GM12878 (cell line): ENCODE data around the gene MAP3K4. TPM values are rescaled to one million over a fixed set of nuclear protein-coding genes. Genes with fewer than 3 reads are reported as not detected.

ENCODE experiments used
- ATAC-seq: fragments of 200-7000 bp; cut with Tn5 transposase; 3 replicates; pipeline ENCODE4 v1.9.1; 2020; ENCODE audit warnings: mild to moderate bottlenecking, moderate library complexity
- BruUV-seq: library from RNA; stranded (reverse); fragments of 400-500 nt; replicated peaks from 2 replicates; lab custom pipeline; 2021; lab: Mats Ljungman, UMichigan
- CTCF ChIA-PET: fragments of 300-600 bp; sonication (Branson Sonifier 250); formaldehyde crosslinking; extraction: SDS; loops from one replicate; lab custom pipeline; 2021; ENCODE audit warnings: inconsistent platforms; lab: Yijun Ruan, JAX
- POLR2A ChIA-PET: fragments of 350-600 bp; formaldehyde crosslinking; extraction: SDS; loops from one replicate; lab custom pipeline; 2021; ENCODE audit warnings: inconsistent platforms; lab: Charles Lee
- RAD21 ChIA-PET: fragments of 300-600 bp; sonication (Branson Sonifier 250); formaldehyde crosslinking; loops from one replicate; lab custom pipeline; 2023; ENCODE audit warnings: antibody characterized with exemption; ENCODE audit not compliant: unreplicated experiment; lab: Charles Lee
- SMC1A ChIA-PET: fragments of 300-600 bp; sonication (Branson Sonifier 250); formaldehyde crosslinking; loops from one replicate; lab custom pipeline; 2023; ENCODE audit not compliant: unreplicated experiment, uncharacterized antibody; lab: Charles Lee
- DNase-seq: peaks from one replicate; pipeline ENCODE4 v3.0.0-alpha.2; 2011; ENCODE audit warnings: low read depth, low spot score
- FAIRE-seq: peaks from 3 replicates; lab custom pipeline; 2011; peaks lifted over from hg19 to GRCh38; lab: Jason Lieb, UNC
- H2AFZ ChIP-seq: 2 replicates; pipeline ENCODE4 v1.6.0; 2011; ENCODE audit warnings: low read depth, low read length, control low read depth; ENCODE audit not compliant: control insufficient read depth
- H3K27ac ChIP-seq: 2 replicates; pipeline ENCODE4 v1.5.1; 2011; ENCODE audit warnings: control low read depth; ENCODE audit not compliant: control insufficient read depth, insufficient read depth
- H3K27me3 ChIP-seq, 2 experiments: replicated peaks in 1 of 2; 2 replicates each; pipeline versions ENCODE4 v1.6.0 to v1.6.1; 2011; ENCODE audit warnings: low read length in 1 of 2; ENCODE audit not compliant: control insufficient read depth in 2 of 2, insufficient read depth in 2 of 2
- H3K36me3 ChIP-seq, 2 experiments: 2 replicates each; pipeline ENCODE4 v1.5.1; 2011; ENCODE audit warnings: low read length in 1 of 2; ENCODE audit not compliant: control insufficient read depth in 2 of 2, insufficient read depth in 2 of 2
- H3K4me1 ChIP-seq: 2 replicates; pipeline ENCODE4 v1.6.1; 2011; ENCODE audit warnings: mild to moderate bottlenecking, low read length, moderate library complexity, mixed read lengths; ENCODE audit not compliant: control insufficient read depth, insufficient read depth
- H3K4me2 ChIP-seq: 2 replicates; pipeline ENCODE4 v1.6.0; 2011; ENCODE audit warnings: control low read depth; ENCODE audit not compliant: control insufficient read depth, insufficient read depth
- H3K4me3 ChIP-seq: fragments of 200-600 bp; sonication (generic); 2 replicates; pipeline ENCODE4 v1.5.1; 2016
- H3K79me2 ChIP-seq: 2 replicates; pipeline ENCODE4 v1.6.0; 2011; ENCODE audit warnings: low read length; ENCODE audit not compliant: control insufficient read depth, insufficient read depth
- H3K9ac ChIP-seq: 2 replicates; pipeline ENCODE4 v1.8.0; 2011; ENCODE audit warnings: low read length, control low read depth, mixed read lengths; ENCODE audit not compliant: control insufficient read depth, insufficient read depth
- H3K9me3 ChIP-seq: replicated peaks from 3 replicates; pipeline ENCODE4 v1.5.1; 2011; ENCODE audit warnings: mild to moderate bottlenecking, low read length; ENCODE audit not compliant: control insufficient read depth, insufficient read depth
- H4K20me1 ChIP-seq: 2 replicates; pipeline ENCODE4 v1.6.0; 2011; ENCODE audit not compliant: control insufficient read depth, insufficient read depth
- ATF7 ChIP-seq: fragments of 450-650 bp; IDR thresholded peaks from 2 replicates; pipeline ENCODE4 v1.6.1; 2016; ENCODE audit warnings: low read depth, mild to moderate bottlenecking
- CBX5 ChIP-seq: sonication (generic); IDR thresholded peaks from 2 replicates; pipeline ENCODE4 v1.6.1; 2016; ENCODE audit warnings: low read depth, moderate library complexity, mild to moderate bottlenecking, inconsistent platforms
- CHD1 ChIP-seq: IDR thresholded peaks from 2 replicates; pipeline ENCODE4 v1.6.1; 2012; ENCODE audit warnings: low read depth, low read length, improper control_type of control experiment
- KDM1A ChIP-seq: fragments of 200-600 bp; sonication (generic); IDR thresholded peaks from 2 replicates; pipeline ENCODE4 v1.6.1; 2016; ENCODE audit warnings: borderline replicate concordance
- LARP7 ChIP-seq: fragments of 450-650 bp; IDR thresholded peaks from 2 replicates; pipeline ENCODE4 v1.6.1; 2017; ENCODE audit warnings: mild to moderate bottlenecking
- MTA2 ChIP-seq: fragments of 450-650 bp; IDR thresholded peaks from 2 replicates; pipeline ENCODE4 v1.6.1; 2016; ENCODE audit warnings: low read depth, mild to moderate bottlenecking, moderate library complexity
- NR2C2 ChIP-seq: IDR thresholded peaks from 2 replicates; pipeline ENCODE4 v1.6.1; 2011; ENCODE audit warnings: borderline replicate concordance, low read depth; ENCODE audit not compliant: control insufficient read depth, insufficient read length
- RB1 ChIP-seq: fragments of 450-650 bp; formaldehyde crosslinking; IDR thresholded peaks from 2 replicates; pipeline ENCODE4 v1.6.1; 2017; ENCODE audit warnings: mild to moderate bottlenecking, borderline replicate concordance
- ZBED1 ChIP-seq: IDR thresholded peaks from 2 replicates; pipeline ENCODE4 v1.6.1; 2016; ENCODE audit warnings: borderline replicate concordance
- ZNF217 ChIP-seq: fragments of 450-650 bp; IDR thresholded peaks from 2 replicates; pipeline ENCODE4 v1.6.1; 2017; ENCODE audit warnings: antibody characterized with exemption, mild to moderate bottlenecking
- WGBS: methylation state at CpG from one replicate; pipeline ENCODE4 v1.1.6; 2016; ENCODE audit warnings: low lambda C conversion rate; ENCODE audit not compliant: insufficient replicate concordance, insufficient coverage; ENCODE audit errors: missing lambda C conversion rate; 5-methylcytosine and 5-hydroxymethylcytosine counted together
- in situ Hi-C: fragments of 300-500 bp; cut with MboI; formaldehyde crosslinking; loops from 9 replicates; pipeline ENCODE4 v1.14.3; 2018; ENCODE audit warnings: mixed read lengths
- intact Hi-C: fragments of 100-400 bp; cut with micrococcal nuclease; formaldehyde crosslinking; loops from one replicate; pipeline ENCODE4 v1.14.2; 2022; ENCODE audit not compliant: unreplicated experiment
- polyA plus RNA-seq, 11 experiments: library from polyadenylated mRNA; depleted of rRNA in 4 of 11; unstranded in 6 of 11; stranded (reverse) in 5 of 11; fragments of >200 nt; fragmentation: Nextera tagmentation in 4 of 11; fragmentation: Illumina TruSeq in 1 of 11; extraction: Ambion mirVana in 4 of 11; extraction: Trizol in 1 of 11; gene quantifications; 1 replicate in 1 of 11; 2 replicates in 10 of 11; pipeline versions ENCODE4 v1.2.1 to v1.2.3, GENCODE V29; 2011 to 2016; ENCODE audit warnings: inconsistent platforms in 2 of 11, missing spikeins in 2 of 11, low read depth in 1 of 11
- total RNA-seq, 4 experiments: library from RNA; depleted of rRNA in 3 of 4; stranded (reverse); fragments of >200 nt in 3 of 4; fragmentation: Illumina TruSeq in 1 of 4; extraction: Trizol in 1 of 4; gene quantifications; 2 replicates each; pipeline versions ENCODE4 v1.2.1 to v1.2.3, GENCODE V29; 2013 to 2021
- TF ChIP-seq, protein P1 (sequence below): IDR thresholded peaks from 2 replicates; pipeline ENCODE4 v1.6.1; 2011; ENCODE audit warnings: low read depth, mild to moderate bottlenecking, low read length, moderate library complexity, borderline replicate concordance; ENCODE audit errors: extremely low read depth
- TF ChIP-seq, protein P2 (sequence below): IDR thresholded peaks from 2 replicates; pipeline ENCODE4 v1.6.1; 2012; ENCODE audit warnings: low read depth, low read length, improper control_type of control experiment
- TF ChIP-seq, protein P3 (sequence below): fragments of 450-650 bp; formaldehyde crosslinking; IDR thresholded peaks from 2 replicates; pipeline ENCODE4 v1.4.0; 2022; ENCODE audit warnings: mild to moderate bottlenecking, moderate library complexity

The MAP3K4 gene
- total and polyA plus RNA-seq, 10 of the 15 experiments (the other 5 are each of a cell fraction or from before 2014, with no cell fraction given) = 14.0 to 44.5 (median 23.1) TPM

DNA sequence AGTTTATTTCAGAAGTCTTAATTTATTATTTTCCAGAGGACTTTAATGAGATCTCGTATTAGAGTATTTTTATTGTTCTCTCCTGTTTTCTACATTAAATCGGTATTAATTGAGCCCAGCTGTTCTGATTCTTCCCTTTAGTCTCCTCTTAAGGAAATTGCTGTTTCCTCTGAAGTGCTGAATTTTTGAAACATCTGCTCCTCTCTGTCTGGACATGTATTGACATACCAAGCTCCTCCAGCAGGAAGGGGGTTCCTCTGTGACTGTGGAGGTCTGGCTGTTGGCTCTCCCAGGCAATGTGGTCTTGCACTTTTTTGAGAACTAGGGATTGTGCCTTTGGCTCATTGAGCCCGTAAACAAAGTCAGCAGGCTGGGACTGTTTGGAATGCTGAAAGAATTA, 74.9 kb downstream of the MAP3K4 start (continued):
- TF ChIP-seq ZNF217 (no peak), KDM1A (no peak), RB1 (no peak)
- TF ChIP-seq, all 136 proteins: peak for 0

DNA sequence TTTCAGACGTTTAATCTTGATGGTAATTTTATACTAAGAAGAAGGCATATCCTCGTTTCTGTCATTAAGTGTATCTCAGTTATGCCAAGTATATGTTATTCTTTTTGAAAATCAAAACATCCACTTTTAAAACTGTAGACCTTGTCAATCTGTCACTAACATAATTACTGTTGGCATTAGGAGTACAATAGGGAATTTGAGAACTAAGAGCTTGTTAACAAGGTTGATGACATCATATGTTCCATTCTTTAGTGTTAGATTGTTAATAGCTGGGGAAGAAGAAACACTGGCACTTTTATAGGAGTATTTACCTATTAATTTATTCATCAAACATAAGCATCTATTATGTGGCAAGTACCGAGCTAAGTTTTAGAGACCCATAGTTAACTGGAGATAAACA, 76.2 kb downstream of the MAP3K4 start:
- H3K27ac ChIP-seq = no peak overlapping the region
- ATAC-seq (no peak), DNase-seq (no peak)
- POLR2A ChIA-PET = no interaction called here
- SMC1A ChIA-PET = interaction anchor here (0.6 to 1.0 kb wide), 3 partner anchors 10 to 140 kb away, joined by 3 to 5 read pairs (median 3); no protein-coding TSS in a partner anchor
- no peak overlapping the region for H2AFZ ChIP-seq
- H3K36me3 ChIP-seq = 0 out of 4 replicates have a peak, but pooled peaks cover 0 to 4% of the 10 kb centered on the region in 2 experiments
- H3K27me3 ChIP-seq = no peaks in the 10 kb centered on the region
- CTCF ChIA-PET = interaction anchor here (0.6 kb wide), 1 partner anchor 185 kb away, joined by 3 read pairs; no protein-coding TSS in a partner anchor
- BruUV-seq = no TSS peak
- in situ Hi-C loops (no loop called here), intact Hi-C loops (no loop called here)
- H4K20me1 ChIP-seq = no peaks in the 10 kb centered on the region
- no peak overlapping the region for H3K4me3 ChIP-seq
- 67% methylated on average over 3 of the region's 3 CpGs for WGBS
- TF ChIP-seq ZBED1 = no peak
- TF ChIP-seq ATF7 = 0 out of 2 replicates have a peak, but pooled peaks have one; percentile 15
- TF ChIP-seq, all 136 proteins: peak for 1
- no peak overlapping the region for H3K4me2 ChIP-seq
- RAD21 ChIA-PET = no interaction called here
- H3K9ac ChIP-seq = no peak overlapping the region
- no peaks in the 10 kb centered on the region for H3K9me3 ChIP-seq
- H3K79me2 ChIP-seq = peaks cover 1% of the 10 kb centered on the region; the same call in 1 of the 2 replicates
- peaks cover 4% of the 10 kb centered on the region for H3K4me1 ChIP-seq
- FAIRE-seq = no peak

DNA sequence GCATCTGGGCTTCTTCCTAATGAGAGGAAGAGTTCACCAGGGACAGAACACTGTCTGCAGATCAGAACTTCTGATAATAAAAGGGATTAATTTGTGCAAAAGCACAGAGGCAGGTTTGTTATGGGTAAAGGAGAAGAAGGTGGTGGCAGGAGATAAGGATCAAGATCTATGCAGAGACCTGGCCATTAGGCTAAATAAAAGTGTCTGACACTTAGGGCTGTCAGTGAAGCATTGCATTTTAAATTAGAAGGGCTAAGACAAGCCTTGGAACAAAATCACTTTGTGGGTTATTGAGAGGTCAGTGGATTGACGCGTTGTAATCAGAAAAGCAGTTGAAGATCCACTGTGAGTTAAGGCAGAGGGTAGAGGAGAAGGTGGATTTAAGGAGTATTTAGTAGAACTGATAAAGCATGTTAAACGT, 76.8 kb downstream of the MAP3K4 start:
- in situ Hi-C loops (no loop called here), intact Hi-C loops (no loop called here)
- H3K4me1 ChIP-seq = peaks cover 4% of the 10 kb centered on the region
- no peaks in the 10 kb centered on the region for H4K20me1 ChIP-seq
- no peak for FAIRE-seq
- no peak for ATAC-seq
- WGBS = 90% methylated on average over 3 of the region's 3 CpGs
- ChIA-PET CTCF (no interaction called here), RAD21 (no interaction called here), POLR2A (no interaction called here), SMC1A (interaction anchor here (0.6 to 1.0 kb wide), 3 partner anchors 11 to 141 kb away, joined by 3 to 5 read pairs (median 3); no protein-coding TSS in a partner anchor)
- H3K9me3 ChIP-seq = no peaks in the 10 kb centered on the region
- H3K4me3 ChIP-seq = no peak overlapping the region
- no TSS peak for BruUV-seq
- peaks cover 1% of the 10 kb centered on the region; the same call in 1 of the 2 replicates for H3K79me2 ChIP-seq
- no peak overlapping the region for H2AFZ ChIP-seq
- no peak overlapping the region for H3K27ac ChIP-seq
- H3K27me3 ChIP-seq = no peaks in the 10 kb centered on the region
- H3K9ac ChIP-seq = no peak overlapping the region
- H3K4me2 ChIP-seq = no peak overlapping the region
- H3K36me3 ChIP-seq = peaks cover 0 to 4% of the 10 kb centered on the region in 2 experiments; a peak in 1 of 4 replicates
- DNase-seq = no peak
- TF ChIP-seq, protein P1, sequence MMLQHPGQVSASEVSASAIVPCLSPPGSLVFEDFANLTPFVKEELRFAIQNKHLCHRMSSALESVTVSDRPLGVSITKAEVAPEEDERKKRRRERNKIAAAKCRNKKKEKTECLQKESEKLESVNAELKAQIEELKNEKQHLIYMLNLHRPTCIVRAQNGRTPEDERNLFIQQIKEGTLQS = no peak
- TF ChIP-seq CBX5 = no peak
- TF ChIP-seq, protein P2, sequence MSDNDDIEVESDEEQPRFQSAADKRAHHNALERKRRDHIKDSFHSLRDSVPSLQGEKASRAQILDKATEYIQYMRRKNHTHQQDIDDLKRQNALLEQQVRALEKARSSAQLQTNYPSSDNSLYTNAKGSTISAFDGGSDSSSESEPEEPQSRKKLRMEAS = no peak
- TF ChIP-seq MTA2 = no peak
- TF ChIP-seq LARP7 = no peak
- no peak for TF ChIP-seq NR2C2
- TF ChIP-seq, protein P3, sequence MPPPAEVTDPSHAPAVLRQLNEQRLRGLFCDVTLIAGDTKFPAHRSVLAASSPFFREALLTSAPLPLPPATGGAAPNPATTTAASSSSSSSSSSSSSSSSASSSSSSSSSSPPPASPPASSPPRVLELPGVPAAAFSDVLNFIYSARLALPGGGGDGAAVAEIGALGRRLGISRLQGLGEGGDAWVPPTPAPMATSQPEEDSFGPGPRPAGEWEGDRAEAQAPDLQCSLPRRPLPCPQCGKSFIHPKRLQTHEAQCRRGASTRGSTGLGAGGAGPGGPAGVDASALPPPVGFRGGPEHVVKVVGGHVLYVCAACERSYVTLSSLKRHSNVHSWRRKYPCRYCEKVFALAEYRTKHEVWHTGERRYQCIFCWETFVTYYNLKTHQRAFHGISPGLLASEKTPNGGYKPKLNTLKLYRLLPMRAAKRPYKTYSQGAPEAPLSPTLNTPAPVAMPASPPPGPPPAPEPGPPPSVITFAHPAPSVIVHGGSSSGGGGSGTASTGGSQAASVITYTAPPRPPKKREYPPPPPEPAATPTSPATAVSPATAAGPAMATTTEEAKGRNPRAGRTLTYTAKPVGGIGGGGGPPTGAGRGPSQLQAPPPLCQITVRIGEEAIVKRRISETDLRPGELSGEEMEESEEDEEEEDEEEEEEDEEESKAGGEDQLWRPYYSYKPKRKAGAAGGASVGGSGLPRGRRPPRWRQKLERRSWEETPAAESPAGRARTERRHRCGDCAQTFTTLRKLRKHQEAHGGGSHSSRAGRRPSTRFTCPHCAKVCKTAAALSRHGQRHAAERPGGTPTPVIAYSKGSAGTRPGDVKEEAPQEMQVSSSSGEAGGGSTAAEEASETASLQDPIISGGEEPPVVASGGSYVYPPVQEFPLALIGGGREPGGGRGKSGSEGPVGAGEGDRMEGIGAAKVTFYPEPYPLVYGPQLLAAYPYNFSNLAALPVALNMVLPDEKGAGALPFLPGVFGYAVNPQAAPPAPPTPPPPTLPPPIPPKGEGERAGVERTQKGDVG (CRISPR knock-in tag) = no peak
- TF ChIP-seq CHD1 = no peak
